GM23248 (cell line): ENCODE results near the gene UBE2N. TPM values are rescaled to one million over a fixed set of nuclear protein-coding genes. Genes with fewer than 3 reads are reported as not detected.
"Not testable (repeated sequence)": the region's sequence is repeated elsewhere in the genome, so short reads cannot be mapped to it uniquely, and the experiment has no call there.

Experiments
- DNase-seq: peaks from one replicate; pipeline ENCODE4 v3.0.0-alpha.2; 2015
- H2AFZ ChIP-seq: fragments of 200-600 bp; sonication (generic); 2 replicates; pipeline ENCODE4 v1.6.1; 2016; ENCODE audit warnings: antibody characterized with exemption
- H3F3A ChIP-seq: fragments of 200-600 bp; sonication (generic); 2 replicates; pipeline ENCODE4 v1.6.1; 2016; ENCODE audit warnings: mild to moderate bottlenecking, antibody characterized with exemption, mixed run types; ENCODE audit not compliant: insufficient read depth
- H3K27ac ChIP-seq: fragments of 200-600 bp; sonication (generic); 2 replicates; pipeline ENCODE4 v1.5.1; 2016; ENCODE audit warnings: mild to moderate bottlenecking
- H3K27me3 ChIP-seq: fragments of 200-600 bp; sonication (generic); replicated peaks from 2 replicates; pipeline ENCODE4 v1.6.1; 2016; ENCODE audit warnings: mild to moderate bottlenecking; ENCODE audit not compliant: insufficient read depth
- H3K36me3 ChIP-seq: fragments of 200-600 bp; sonication (generic); 2 replicates; pipeline ENCODE4 v1.6.1; 2016; ENCODE audit warnings: low read depth, mild to moderate bottlenecking
- H3K4me1 ChIP-seq: fragments of 200-600 bp; sonication (generic); 2 replicates; pipeline ENCODE4 v1.6.1; 2016; ENCODE audit warnings: mild to moderate bottlenecking; ENCODE audit not compliant: insufficient read depth
- H3K4me2 ChIP-seq: fragments of 200-600 bp; sonication (generic); one replicate; pipeline ENCODE4 v1.6.1; 2016; ENCODE audit warnings: mild to moderate bottlenecking; ENCODE audit not compliant: unreplicated experiment
- H3K4me3 ChIP-seq: fragments of 200-600 bp; sonication (generic); 2 replicates; pipeline ENCODE4 v1.5.1; 2016; ENCODE audit warnings: mild to moderate bottlenecking
- H3K79me2 ChIP-seq: fragments of 200-600 bp; sonication (generic); 2 replicates; pipeline ENCODE4 v1.6.1; 2016; ENCODE audit warnings: mild to moderate bottlenecking; ENCODE audit not compliant: insufficient read depth
- H3K9ac ChIP-seq: fragments of 200-600 bp; sonication (generic); 2 replicates; pipeline ENCODE4 v1.6.1; 2016; ENCODE audit warnings: mild to moderate bottlenecking
- H3K9me2 ChIP-seq: fragments of 200-600 bp; sonication (generic); 2 replicates; pipeline ENCODE4 v1.6.1; 2016; ENCODE audit warnings: mixed run types, mild to moderate bottlenecking, moderate library complexity; ENCODE audit not compliant: insufficient read depth
- H3K9me3 ChIP-seq: fragments of 200-600 bp; sonication (generic); one replicate; pipeline ENCODE4 v1.6.1; 2017; ENCODE audit warnings: low read depth
- H4K20me1 ChIP-seq: fragments of 200-600 bp; sonication (generic); 2 replicates; pipeline ENCODE4 v1.6.0; 2016; ENCODE audit not compliant: insufficient read depth
- EZH2 ChIP-seq: fragments of 200-600 bp; sonication (generic); IDR thresholded peaks from 2 replicates; pipeline ENCODE4 v1.6.1; 2018; ENCODE audit warnings: antibody characterized with exemption, mild to moderate bottlenecking; ENCODE audit not compliant: insufficient read depth, poor library complexity, severe bottlenecking
- EZH2phosphoT487 ChIP-seq: fragments of 200-600 bp; sonication (generic); IDR thresholded peaks from 2 replicates; pipeline ENCODE4 v1.6.1; 2018; ENCODE audit warnings: antibody characterized with exemption, moderate library complexity, mild to moderate bottlenecking, low read depth; ENCODE audit not compliant: insufficient read depth
- WGBS, 2 experiments: methylation state at CpG; one replicate each; pipeline ENCODE4 v1.1.6; 2015 to 2017; ENCODE audit warnings: low lambda C conversion rate in 2 of 2, low coverage in 1 of 2; ENCODE audit errors: missing lambda C conversion rate in 2 of 2; 5-methylcytosine and 5-hydroxymethylcytosine counted together
- in situ Hi-C: fragments of 300-500 bp; cut with MboI; formaldehyde crosslinking; loops from 2 replicates; pipeline ENCODE4 v1.15.0; 2020
- polyA plus RNA-seq: library from polyadenylated mRNA; unstranded; fragments of >200 nt; fragmentation: Nextera tagmentation; extraction: Ambion mirVana; gene quantifications from 2 replicates; pipeline ENCODE4 v1.2.1, GENCODE V29; 2016
- total RNA-seq: library from RNA; depleted of rRNA; stranded (reverse); fragments of >200 nt; shearing (Covaris generic); gene quantifications from 2 replicates; pipeline ENCODE4 v1.2.3, GENCODE V29; 2014

Gene UBE2N
- total and polyA plus RNA-seq, 2 experiments from 2014 or later: 104 to 175 TPM

- H3K36me3 ChIP-seq: no peaks in the 10 kb centered on the region; the same call in 1 of the 2 replicates
- no peaks in the 10 kb centered on the region for H4K20me1 ChIP-seq
- H3K27me3 ChIP-seq: no peaks in the 10 kb centered on the region
- peak overlapping the region; percentile 64 for H3K27ac ChIP-seq
- peaks cover 34% of the 10 kb centered on the region for H3K4me1 ChIP-seq
- H3K79me2 ChIP-seq: peaks cover 100% of the 10 kb centered on the region
- H2AFZ ChIP-seq: peak overlapping the region; percentile 40; the same call in 1 of the 2 replicates
- peak; percentile 75 for DNase-seq
- peaks cover 37% of the 10 kb centered on the region for H3F3A ChIP-seq
- H3K4me2 ChIP-seq: peak overlapping the region; percentile 68
- 51 to 53% methylated on average over 3 of the region's 3 CpGs for WGBS, 2 experiments
- H3K4me3 ChIP-seq: peak overlapping the region; percentile 36
- in situ Hi-C loops: no loop called here
- no peaks in the 10 kb centered on the region for H3K9me3 ChIP-seq
- peak overlapping the region; percentile 19 for H3K9ac ChIP-seq
- no peak for TF ChIP-seq EZH2phosphoT487
- TF ChIP-seq EZH2: no peak
- no peaks in the 10 kb centered on the region for H3K9me2 ChIP-seq
These were observed 25.9 kb downstream of the UBE2N start for GRCh38 chr12:93415723-93416464.

- Histone ChIP-seq H3K27me3 (no peaks in the 10 kb centered on the region), H3K4me3 (no peak overlapping the region), H3K9ac (no peak overlapping the region), H3K4me1 (peaks cover 53% of the 10 kb centered on the region), H3K79me2 (peaks cover 99% of the 10 kb centered on the region), H3K9me2 (no peaks in the 10 kb centered on the region), H2AFZ (no peak overlapping the region), H3F3A (peaks cover 50% of the 10 kb centered on the region), H4K20me1 (no peaks in the 10 kb centered on the region), H3K27ac (no peak overlapping the region), H3K36me3 (peaks cover 12% of the 10 kb centered on the region; the same call in 1 of the 2 replicates), H3K4me2 (no peak overlapping the region), H3K9me3 (no peaks in the 10 kb centered on the region)
- TF ChIP-seq EZH2phosphoT487: no peak
- no peak for TF ChIP-seq EZH2
- DNase-seq: no peak
- 98 to 100% methylated on average over 3 of the region's 3 CpGs for WGBS, 2 experiments
- in situ Hi-C loops: no loop called here
These were observed 28.7 kb downstream of the UBE2N start for GRCh38 chr12:93413064-93413463.

- H3K9ac ChIP-seq, H3K9me2 ChIP-seq, H4K20me1 ChIP-seq, H2AFZ ChIP-seq, in situ Hi-C loops, H3K4me2 ChIP-seq, H3K27me3 ChIP-seq, DNase-seq, H3K27ac ChIP-seq, H3K4me3 ChIP-seq, H3K9me3 ChIP-seq: not testable (repeated sequence)
- Histone ChIP-seq H3K36me3 (peaks cover 12% of the 10 kb centered on the region; the same call in 1 of the 2 replicates), H3K79me2 (peaks cover 94% of the 10 kb centered on the region), H3K4me1 (peaks cover 53% of the 10 kb centered on the region), H3F3A (peaks cover 57% of the 10 kb centered on the region)
- 96 to 99% methylated on average over 8 of the region's 8 CpGs for WGBS, 2 experiments
These were observed 29.4 kb downstream of the UBE2N start for GRCh38 chr12:93412396-93412795.

GRCh38 chr12:93411060-93411459 lies 30.7 kb downstream of the UBE2N start:
- H2AFZ ChIP-seq, H3K4me2 ChIP-seq, H3K9me2 ChIP-seq, H3K27me3 ChIP-seq, H3K4me3 ChIP-seq, in situ Hi-C loops, H3K9ac ChIP-seq, H4K20me1 ChIP-seq, H3K27ac ChIP-seq, H3K9me3 ChIP-seq: not testable (repeated sequence)
- H3K79me2 ChIP-seq: peaks cover 89% of the 10 kb centered on the region
- H3K4me1 ChIP-seq: peaks cover 46% of the 10 kb centered on the region
- 25 to 40% methylated on average over 6 of the region's 6 CpGs for WGBS, 2 experiments
- DNase-seq: peak; percentile 44
- peaks cover 16% of the 10 kb centered on the region; the same call in 1 of the 2 replicates for H3K36me3 ChIP-seq
- peaks cover 60% of the 10 kb centered on the region for H3F3A ChIP-seq

- Histone ChIP-seq H3F3A (peaks cover 57% of the 10 kb centered on the region), H3K36me3 (peaks cover 16% of the 10 kb centered on the region; the same call in 1 of the 2 replicates), H3K4me1 (peaks cover 31% of the 10 kb centered on the region), H3K27ac (peak overlapping the region; percentile 30), H3K79me2 (peaks cover 82% of the 10 kb centered on the region)
- H2AFZ ChIP-seq, H3K4me3 ChIP-seq, H3K9me2 ChIP-seq, H3K9ac ChIP-seq, H4K20me1 ChIP-seq, H3K4me2 ChIP-seq, H3K9me3 ChIP-seq, in situ Hi-C loops, H3K27me3 ChIP-seq: not testable (repeated sequence)
- peak; percentile 40 for DNase-seq
- WGBS, 2 experiments: 37 to 44% methylated on average over 4 of the region's 4 CpGs
These were observed 32.2 kb downstream of the UBE2N start for GRCh38 chr12:93409343-93410187.
